ENCODE measurements around the gene MYL11.

MYL11 gene

DNA sequence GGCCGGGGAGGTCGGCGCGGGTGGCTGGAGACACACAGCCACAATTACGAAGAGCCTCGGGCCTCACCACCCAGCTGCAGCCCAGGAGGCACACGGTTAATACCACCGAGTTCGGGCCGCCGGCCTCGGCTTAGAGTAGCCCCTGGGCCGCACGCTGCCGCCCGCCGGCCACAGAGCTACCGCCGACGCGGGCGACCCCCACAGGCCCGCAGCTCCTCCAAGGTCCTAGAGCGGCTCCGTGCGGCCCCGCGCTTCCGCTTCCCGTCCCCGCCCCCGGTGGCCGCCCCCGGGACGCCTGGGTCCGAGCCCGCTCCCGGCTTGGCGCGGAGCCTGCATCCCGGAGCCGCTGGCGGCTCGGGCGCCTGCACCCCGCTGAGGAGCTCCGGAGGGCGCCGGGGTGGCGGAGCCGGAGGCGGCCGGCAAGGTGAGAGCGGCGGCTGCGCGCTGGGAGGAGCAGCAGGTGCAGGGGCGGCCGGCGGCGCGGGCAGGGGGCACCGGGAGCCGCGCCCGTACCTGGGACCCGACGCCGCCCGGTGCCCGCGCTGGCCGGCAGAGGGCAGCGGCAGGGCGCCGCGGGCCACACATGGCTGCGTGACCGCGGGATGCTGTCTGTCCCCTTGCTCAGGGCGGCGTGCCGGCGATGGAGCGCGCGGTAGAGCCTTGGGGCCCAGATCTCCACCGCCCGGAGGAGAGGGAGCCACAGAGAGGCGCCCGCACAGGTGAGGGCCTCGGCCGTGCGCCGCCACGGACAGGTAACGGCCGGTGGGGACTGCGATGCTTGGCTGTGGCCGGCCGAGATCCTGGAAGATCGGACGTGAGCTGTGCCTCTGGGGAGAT lies 20.8 kb downstream of the MYL11 start, which contains the start of gene ZNF48:
ZNF48 (plus strand) TSS at position 266 of the 837 bp plus-strand sequence; CDS start at position 641, 375 bp downstream.
- peak; percentile 52 for TF ChIP-seq FOXP2 (optimal IDR thresholded peaks at IDR 0.05; ENCODE audit: borderline replicate concordance, extremely low read depth, extremely low read length, insufficient read depth)
- TF ChIP-seq POLR2AphosphoS5 (IDR thresholded peaks at IDR 0.05; ENCODE audit: low read depth, low read length), result no peak
- 0 out of 2 replicates have a peak, but pooled peaks have one; percentile 72 for TF ChIP-seq SIN3A (IDR thresholded peaks at IDR 0.05; ENCODE audit: borderline replicate concordance, insufficient read depth, low read length)
- TF ChIP-seq, protein P1, sequence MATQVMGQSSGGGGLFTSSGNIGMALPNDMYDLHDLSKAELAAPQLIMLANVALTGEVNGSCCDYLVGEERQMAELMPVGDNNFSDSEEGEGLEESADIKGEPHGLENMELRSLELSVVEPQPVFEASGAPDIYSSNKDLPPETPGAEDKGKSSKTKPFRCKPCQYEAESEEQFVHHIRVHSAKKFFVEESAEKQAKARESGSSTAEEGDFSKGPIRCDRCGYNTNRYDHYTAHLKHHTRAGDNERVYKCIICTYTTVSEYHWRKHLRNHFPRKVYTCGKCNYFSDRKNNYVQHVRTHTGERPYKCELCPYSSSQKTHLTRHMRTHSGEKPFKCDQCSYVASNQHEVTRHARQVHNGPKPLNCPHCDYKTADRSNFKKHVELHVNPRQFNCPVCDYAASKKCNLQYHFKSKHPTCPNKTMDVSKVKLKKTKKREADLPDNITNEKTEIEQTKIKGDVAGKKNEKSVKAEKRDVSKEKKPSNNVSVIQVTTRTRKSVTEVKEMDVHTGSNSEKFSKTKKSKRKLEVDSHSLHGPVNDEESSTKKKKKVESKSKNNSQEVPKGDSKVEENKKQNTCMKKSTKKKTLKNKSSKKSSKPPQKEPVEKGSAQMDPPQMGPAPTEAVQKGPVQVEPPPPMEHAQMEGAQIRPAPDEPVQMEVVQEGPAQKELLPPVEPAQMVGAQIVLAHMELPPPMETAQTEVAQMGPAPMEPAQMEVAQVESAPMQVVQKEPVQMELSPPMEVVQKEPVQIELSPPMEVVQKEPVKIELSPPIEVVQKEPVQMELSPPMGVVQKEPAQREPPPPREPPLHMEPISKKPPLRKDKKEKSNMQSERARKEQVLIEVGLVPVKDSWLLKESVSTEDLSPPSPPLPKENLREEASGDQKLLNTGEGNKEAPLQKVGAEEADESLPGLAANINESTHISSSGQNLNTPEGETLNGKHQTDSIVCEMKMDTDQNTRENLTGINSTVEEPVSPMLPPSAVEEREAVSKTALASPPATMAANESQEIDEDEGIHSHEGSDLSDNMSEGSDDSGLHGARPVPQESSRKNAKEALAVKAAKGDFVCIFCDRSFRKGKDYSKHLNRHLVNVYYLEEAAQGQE (IDR thresholded peaks at IDR 0.05; ENCODE audit: insufficient read depth in 1 of 2, low read depth in 2 of 2, low read length in 2 of 2), result no peak
- TF ChIP-seq TAF1 (IDR thresholded peaks at IDR 0.05; ENCODE audit: borderline replicate concordance, insufficient read depth, low read length), result no peak

DNA sequence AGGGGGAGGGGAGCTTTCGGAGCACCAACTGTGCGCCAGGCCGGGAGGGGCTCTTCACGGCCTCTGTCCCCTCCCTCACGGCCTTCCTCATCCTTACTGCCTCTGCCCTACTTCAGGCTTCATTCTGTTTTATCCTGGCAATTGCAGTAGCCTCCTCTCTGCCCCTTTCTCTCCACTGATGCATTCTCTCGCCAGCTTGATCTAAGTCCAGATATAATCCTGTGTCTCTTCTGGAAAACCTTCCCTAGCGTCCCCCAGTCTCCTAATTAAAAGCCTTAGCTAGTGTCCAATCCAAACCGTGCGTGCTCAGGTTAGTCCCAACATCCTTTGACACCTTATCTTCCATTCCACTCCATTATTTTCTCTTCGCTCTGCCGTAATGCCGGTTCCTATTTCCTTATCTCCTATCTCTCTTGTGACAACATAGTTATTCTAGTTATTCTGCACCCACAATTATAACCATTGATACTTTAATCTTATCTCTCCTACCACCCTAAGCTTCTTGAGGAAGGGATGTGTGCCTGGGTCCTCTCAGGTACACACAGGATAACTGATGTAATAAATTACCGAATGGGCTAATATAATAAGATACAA lies 21.5 kb downstream of the MYL11 start:
- no peak for TF ChIP-seq FOXP2 (optimal IDR thresholded peaks at IDR 0.05; ENCODE audit: borderline replicate concordance, extremely low read depth, extremely low read length, insufficient read depth)
- TF ChIP-seq, protein P1 (IDR thresholded peaks at IDR 0.05; ENCODE audit: insufficient read depth in 1 of 2, low read depth in 2 of 2, low read length in 2 of 2), result no peak
- 0 out of 2 replicates have a peak, but pooled peaks have one; percentile 23 for TF ChIP-seq POLR2AphosphoS5 (IDR thresholded peaks at IDR 0.05; ENCODE audit: low read depth, low read length)

DNA sequence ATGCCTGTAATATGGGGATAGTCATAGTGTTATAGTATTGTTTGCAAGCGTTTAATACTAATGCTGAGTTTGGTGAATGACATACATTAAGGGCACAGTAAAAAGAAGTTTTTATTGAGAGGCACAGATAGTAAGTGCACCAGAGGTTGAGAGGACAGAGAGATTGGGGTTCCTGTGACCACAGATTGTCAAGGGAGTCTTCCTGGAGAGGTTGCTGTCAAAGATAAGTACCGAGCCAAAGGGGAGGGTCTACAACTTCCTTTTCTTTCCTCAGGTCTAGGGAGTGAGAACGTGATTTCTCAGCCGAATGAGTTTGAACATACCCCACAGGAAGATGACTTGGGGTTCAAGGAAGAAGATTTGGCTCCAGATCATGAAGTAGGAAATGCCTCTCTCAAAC lies 22.5 kb downstream of the MYL11 start:
- no peak for TF ChIP-seq TAF1 (IDR thresholded peaks at IDR 0.05; ENCODE audit: borderline replicate concordance, insufficient read depth, low read length)
- no peak for TF ChIP-seq FOXP2 (optimal IDR thresholded peaks at IDR 0.05; ENCODE audit: borderline replicate concordance, extremely low read depth, extremely low read length, insufficient read depth)
- TF ChIP-seq, protein P1 (IDR thresholded peaks at IDR 0.05; ENCODE audit: insufficient read depth in 1 of 2, low read depth in 2 of 2, low read length in 2 of 2), result no peak
- TF ChIP-seq POLR2AphosphoS5 (IDR thresholded peaks at IDR 0.05; ENCODE audit: low read depth, low read length), result no peak
- TF ChIP-seq SIN3A (IDR thresholded peaks at IDR 0.05; ENCODE audit: borderline replicate concordance, insufficient read depth, low read length), result no peak

DNA sequence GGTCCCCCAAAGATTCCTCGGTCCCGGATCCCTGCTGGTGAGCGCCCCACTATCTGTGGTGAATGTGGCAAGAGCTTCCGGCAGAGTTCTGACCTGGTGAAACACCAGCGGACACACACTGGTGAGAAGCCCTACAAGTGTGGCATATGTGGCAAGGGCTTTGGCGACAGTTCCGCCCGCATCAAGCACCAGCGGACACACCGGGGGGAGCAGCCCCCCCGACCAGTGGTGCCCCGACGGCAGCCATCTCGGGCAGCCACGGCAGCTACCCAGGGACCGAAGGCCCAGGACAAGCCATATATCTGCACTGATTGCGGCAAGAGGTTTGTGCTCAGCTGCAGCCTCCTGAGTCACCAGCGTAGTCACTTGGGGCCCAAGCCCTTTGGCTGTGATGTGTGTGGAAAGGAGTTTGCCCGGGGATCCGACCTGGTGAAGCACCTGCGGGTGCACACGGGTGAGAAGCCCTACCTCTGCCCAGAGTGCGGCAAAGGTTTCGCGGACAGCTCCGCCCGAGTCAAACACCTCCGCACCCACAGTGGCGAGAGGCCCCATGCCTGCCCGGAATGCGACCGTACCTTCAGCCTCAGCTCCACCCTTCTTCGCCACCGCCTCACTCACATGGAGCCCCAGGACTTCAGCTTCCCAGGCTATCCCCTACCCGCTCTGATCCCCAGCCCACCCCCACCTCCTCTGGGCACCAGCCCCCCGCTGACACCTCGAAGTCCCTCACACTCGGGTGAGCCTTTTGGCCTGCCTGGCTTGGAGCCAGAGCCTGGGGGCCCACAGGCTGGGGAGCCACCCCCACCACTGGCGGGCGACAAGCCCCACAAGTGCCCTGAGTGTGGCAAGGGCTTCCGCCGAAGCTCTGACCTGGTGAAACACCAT lies 23.4 kb downstream of the MYL11 start:
- TF ChIP-seq TAF1 (IDR thresholded peaks at IDR 0.05; ENCODE audit: borderline replicate concordance, insufficient read depth, low read length), result no peak

DNA sequence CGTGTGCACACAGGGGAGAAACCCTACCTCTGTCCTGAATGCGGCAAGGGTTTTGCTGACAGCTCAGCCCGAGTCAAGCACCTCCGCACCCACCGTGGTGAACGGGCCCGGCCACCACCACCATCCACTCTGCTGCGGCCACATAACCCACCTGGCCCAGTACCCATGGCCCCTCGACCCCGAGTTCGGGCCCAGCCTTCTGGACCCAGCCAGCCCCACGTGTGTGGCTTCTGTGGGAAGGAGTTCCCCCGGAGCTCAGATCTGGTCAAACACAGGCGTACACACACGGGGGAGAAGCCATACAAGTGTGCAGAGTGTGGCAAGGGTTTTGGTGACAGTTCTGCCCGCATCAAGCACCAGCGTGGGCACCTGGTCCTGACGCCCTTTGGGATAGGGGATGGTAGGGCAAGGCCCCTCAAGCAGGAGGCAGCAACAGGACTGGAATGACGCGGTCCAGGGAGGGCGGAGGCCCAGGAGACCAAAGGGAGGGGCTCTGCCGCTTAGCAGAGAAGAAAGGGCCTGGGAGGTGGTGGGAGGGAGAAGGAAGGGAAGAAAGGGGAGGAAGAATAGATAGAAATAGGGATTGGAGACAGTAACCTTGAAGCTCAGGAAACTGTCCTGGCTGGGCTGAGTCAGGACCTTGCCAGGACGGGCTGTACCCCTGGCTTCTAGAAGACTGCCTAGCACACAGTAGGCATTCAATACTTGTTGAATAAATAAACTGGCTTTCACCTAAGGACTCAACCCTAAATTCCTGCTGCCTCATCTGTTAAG lies 24.2 kb downstream of the MYL11 start:
- TF ChIP-seq SIN3A (IDR thresholded peaks at IDR 0.05; ENCODE audit: borderline replicate concordance, insufficient read depth, low read length), result no peak
- no peak for TF ChIP-seq POLR2AphosphoS5 (IDR thresholded peaks at IDR 0.05; ENCODE audit: low read depth, low read length)
- TF ChIP-seq TAF1 (IDR thresholded peaks at IDR 0.05; ENCODE audit: borderline replicate concordance, insufficient read depth, low read length), result no peak
- TF ChIP-seq FOXP2 (optimal IDR thresholded peaks at IDR 0.05; ENCODE audit: borderline replicate concordance, extremely low read depth, extremely low read length, insufficient read depth), result no peak
- TF ChIP-seq, protein P1 (IDR thresholded peaks at IDR 0.05; ENCODE audit: insufficient read depth in 1 of 2, low read depth in 2 of 2, low read length in 2 of 2), result no peak

Data from PFSK-1 (cell line).